Caki2 (cell line): ENCODE data around the gene NDUFS6. TPM values are rescaled to one million over a fixed set of nuclear protein-coding genes. Genes with fewer than 3 reads are reported as not detected.
"Not testable (repeated sequence)": the region's sequence is repeated elsewhere in the genome, so short reads cannot be mapped to it uniquely, and the experiment has no call there.

Source experiments
- DNase-seq: peaks from one replicate; pipeline ENCODE4 v3.0.0-alpha.2; 2015; ENCODE audit warnings: low read depth
- in situ Hi-C: cut with HindIII; loops from 2 replicates; pipeline ENCODE4 v1.10.0; 2016; ENCODE audit warnings: low sequenced_read_pairs, low pct_unique_long_range_greater_than_20kb, mixed read lengths
- total RNA-seq: library from RNA; depleted of rRNA; stranded (reverse); fragments of >200 nt; shearing (Covaris generic); gene quantifications from 2 replicates; pipeline ENCODE4 v1.2.3, GENCODE V29; 2014; ENCODE audit warnings: low replicate concordance

Gene NDUFS6
- total RNA-seq, 1 experiment from 2014 or later, result 48.4 TPM

DNA sequence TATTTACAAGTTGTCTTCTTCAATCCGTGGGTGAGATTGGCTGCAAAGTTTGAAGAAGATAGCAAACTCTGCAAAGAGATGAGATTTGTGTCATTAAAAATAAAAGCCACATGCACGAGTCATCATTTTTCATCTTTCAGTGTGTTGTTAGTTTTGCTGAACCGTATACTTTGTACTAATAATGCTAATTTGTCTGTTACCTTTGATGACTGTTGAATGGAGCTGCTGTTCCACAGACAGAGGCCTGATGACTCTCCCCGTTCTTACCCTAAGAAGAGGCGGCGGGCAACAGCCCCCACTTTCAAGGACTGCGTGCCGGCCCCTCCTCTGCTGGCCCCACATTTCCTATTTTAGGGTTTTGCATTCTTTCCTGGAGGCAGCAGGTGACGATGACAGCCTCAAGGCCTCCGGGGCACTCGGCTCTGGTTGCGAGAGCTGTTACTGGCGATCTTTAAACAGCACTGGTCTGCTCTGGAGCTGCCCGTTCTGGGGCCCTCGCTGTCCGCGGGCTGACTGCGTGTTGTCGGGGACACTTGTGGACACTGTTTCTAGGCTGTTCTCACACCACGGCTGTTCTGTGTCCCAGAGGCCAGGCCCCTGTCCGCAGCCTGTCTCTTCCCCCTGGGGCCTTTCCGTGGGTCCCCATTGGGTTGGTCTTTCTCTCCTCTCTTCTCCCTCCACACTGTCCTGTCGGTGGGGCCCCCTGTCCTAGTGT lies 35.1 kb downstream of the NDUFS6 start:
- in situ Hi-C loops, result no loop called here
- no peak for DNase-seq

DNA sequence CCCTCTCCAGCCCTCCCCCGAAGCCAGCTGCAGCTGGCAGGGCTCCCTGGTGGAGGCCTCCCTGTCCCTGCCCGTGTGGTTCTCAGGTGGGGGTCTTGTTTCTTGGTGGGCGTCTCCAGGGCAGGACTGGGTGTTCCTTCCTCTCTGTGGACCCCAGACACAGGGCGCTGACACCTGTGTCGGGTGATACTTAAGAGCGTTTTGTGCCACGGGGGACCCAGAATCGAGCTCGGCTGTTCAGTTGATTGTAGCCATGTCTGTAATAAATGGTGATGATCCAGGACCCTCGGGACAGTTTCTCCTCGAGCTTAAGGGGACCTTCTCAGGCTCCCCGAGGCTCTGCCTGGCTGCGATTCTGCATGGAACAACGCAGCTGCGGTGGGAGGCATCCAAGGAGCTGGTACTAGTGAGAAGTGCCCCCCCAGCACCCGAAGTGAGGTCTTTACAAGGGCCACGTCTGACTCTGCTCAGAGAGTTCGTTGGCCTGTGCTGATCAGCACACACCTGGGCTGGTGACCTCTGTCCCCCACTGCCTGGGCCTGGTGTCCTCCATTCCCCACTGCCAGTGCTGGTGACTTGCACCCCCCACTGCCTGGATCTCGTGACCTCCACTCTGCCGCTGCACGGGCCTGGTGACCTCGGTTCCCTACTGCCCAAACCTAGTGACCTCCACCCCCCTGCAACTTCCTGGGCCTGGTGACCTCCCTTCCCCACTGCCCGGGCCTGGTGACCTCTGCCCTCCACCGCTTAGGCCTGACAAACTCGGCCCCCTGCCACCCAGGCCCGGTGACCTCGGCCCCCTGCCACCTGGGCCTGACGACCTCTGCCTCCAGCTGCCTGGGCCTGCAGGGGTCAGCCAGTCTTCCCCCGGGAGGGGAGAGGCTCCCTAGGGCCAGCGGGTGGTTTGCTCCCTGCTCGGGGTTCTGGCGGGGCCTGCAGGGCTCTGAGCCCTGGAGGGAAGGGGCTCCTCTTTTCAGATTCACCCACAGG lies 36.0 kb downstream of the NDUFS6 start:
- no peak for DNase-seq
- in situ Hi-C loops, result no loop called here

DNA sequence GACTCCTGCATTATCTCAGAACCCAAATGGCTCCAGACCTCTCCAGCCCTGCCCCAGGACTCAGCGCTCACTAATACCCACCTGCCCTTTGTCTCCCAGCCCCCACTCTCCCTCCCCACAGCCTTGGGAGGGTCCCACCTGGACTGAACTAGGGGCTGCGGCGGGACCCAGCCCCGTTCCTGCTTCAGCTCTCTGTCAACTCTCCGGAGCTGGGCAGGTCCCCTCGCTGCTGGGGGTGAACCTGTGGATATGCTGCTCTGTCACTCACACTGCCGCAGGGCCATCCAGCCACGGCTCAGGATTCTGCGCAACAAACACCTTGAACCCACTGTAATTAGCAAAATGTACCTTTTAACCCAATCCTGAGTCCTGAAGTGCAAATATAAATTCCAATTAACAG lies 36.8 kb downstream of the NDUFS6 start:
- no peak for DNase-seq
- in situ Hi-C loops, result no loop called here

DNA sequence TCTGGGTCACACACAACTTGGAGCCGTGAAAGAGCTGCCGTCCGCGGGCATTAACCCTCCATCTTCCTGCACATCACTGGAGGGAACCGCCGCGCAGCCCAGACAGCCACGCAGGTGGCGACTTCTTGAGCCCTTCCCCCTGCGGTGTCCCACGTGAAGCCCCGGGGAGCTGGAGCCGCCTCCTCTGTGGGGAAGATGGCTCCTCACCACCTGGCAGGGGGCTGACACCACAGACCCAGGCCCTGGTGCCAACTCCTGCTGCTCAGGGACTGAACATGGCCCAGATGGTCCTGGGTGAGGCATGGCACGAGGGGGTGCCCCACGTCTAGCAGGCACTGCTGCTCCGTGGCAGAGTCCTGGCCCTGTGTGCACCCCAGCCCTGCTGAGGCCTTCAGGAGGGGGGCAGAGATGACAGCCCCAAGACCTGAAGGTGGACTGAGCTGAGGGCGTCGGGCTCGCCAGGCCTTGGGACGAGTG lies 38.9 kb downstream of the NDUFS6 start:
- in situ Hi-C loops, result no loop called here

DNA sequence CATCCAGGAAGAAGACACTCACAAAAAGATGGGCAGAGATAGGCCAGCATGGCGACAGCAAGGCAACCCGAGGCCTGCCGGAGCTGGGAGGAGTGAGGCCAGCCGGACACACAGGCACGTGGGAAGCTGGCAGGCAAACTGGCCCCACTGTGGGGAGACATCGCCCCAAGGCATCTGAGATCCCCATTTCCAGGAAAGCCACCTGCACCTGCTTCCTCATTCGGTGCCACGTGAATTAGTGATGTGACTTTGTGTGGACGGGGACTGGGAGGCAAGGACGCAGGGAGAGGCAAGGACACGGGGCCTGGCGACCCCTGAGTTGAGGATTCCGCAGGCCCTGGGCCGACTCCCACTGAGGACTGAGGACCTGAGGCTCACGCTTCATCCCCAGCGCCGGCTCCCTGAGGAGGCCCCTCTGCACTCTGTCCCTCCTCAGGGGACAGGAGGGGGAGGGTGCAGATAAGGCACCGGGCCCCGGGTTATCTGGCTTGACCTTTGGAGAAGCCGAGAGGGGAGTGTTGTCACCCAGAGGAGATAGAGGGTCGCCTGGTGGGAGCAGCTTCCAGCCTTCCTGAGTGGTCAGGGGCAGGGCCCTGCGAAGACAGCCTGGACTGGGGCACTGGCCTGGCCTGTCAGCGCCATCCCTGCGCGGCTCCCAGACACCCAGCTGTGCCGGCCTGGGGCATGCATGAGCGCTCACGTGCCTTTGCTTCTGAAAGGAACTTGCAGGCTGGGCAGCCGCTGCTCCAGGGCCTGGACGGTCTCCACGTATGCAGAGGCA lies 39.7 kb downstream of the NDUFS6 start:
- in situ Hi-C loops, result no loop called here
- DNase-seq, result no peak

More for the DNA sequence above, 38.9 kb downstream of the NDUFS6 start:
- DNase-seq, result no peak

DNA sequence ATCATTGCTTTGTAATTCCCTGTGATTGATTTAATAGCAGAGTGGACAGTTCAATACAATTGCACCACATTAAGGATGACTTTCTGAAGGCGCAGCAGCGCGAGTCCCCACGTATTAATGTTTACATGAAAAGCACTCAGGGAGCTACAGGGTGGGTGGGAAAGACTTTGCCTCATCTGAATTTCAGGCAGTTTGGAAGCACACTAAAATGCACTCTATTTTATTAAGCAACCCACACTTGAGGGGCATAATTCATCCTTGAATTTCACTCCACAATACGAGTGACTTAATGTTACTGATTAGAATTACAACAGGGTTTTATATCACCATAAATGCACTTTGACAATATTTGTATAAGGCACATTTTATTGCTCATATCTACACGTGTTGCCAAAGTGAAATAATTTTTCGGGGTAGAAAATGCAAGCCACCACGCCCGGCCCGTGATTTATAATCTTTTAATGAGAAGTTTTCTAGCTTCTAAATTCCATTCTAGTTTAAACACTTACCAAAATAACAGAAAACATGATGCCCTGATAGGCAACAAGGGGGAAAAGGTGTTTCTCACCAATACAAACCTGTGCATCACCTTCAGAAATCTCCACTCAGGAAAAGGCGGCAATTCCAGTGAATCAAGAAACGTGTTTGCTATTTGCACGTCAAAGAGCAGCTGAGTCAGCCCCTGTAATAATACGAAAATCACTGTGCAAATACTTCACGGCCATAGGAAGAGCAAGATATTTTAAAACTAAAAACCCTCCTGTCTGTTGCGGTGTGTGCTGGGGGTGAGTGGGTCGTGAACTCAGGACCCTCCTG lies 41.0 kb downstream of the NDUFS6 start:
- no peak for DNase-seq
- in situ Hi-C loops, result no loop called here

DNA sequence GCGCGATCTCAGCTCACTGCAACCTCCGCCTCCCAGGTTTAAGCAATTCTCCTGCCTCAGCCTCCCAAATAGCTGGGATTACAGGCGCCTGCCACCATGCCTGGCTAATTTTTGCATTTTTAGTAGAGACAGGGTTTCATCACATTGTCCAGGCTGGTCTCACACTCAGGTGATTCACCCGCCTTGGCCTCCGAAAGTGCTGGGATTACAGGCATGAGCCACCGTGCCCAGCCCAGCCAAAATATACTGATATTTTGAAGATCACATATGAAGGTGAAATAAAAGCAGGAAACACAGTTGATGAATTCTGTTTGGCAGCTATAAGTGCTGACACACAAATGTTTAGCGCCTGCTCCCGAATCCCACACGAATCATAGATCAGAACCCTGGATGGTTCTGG lies 42.6 kb downstream of the NDUFS6 start:
- DNase-seq, in situ Hi-C loops: not testable (repeated sequence)

DNA sequence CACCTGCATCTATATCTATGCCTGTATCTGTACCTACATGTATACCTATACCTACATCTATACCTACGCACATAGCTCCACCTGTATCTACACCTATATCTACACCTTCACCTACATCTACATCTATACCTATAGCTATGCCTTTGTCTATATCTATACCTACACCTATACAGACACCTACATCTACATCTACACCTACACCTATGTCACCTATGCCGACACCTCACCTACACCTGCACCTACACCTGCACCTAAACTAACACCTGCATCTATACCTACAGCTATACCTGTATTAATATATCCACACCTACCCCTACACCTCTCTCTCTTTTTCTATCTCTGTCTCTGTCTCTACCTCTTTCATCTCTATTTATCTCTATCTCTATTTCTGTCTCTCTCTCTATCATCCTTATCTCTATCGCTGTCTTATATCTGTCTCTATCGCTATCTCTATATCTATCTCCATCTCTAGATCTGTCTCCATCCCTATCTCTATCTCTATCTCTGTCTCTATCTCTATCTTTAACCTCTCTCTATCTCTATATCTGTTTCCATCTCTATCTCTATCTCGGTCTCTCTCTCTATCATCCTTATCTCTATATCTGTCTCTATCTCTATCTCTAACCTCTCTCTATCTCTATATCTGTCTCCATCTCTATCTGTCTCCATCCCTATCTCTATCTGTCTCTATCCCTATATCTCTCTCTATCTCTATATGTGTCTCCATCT lies 43.7 kb downstream of the NDUFS6 start:
- in situ Hi-C loops, result no loop called here
- DNase-seq, result no peak

DNA sequence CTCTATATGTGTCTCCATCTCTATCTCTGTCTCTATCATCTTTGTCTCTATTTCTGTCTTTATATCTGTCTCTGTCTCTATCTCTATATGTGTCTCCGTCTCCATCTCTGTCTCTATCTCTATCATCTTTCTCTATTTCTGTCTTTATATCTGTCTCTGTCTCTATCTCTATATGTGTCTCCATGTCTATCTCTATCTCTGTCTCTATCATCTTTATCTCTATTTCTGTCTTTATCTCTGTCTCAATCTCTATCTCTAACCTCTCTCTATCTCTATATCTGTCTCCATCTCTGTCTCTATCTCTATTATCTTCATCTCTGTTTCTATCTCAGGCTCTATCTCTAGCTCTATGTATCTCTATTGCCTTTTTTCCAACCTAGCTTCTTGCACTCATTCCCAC lies 44.5 kb downstream of the NDUFS6 start:
- in situ Hi-C loops, result no loop called here
- no peak for DNase-seq

DNA sequence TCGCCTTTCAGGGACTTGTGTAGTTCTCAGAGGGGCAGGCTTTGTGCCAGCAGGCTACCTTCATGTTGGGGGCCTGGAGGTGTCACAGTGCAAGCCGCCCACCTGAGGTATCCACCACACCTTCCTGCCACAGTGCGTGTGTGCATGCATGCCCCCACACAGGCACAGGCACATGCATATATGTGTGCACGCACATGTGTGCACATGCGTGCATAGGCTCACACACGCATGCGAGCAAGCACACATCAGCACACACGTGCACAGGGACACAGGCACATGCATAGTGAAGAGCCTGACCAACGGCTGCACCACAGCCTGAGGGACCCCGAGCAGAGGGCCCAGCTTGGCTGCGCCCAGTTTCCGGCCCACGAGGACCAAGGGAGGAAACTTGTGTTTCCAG lies 45.4 kb downstream of the NDUFS6 start:
- in situ Hi-C loops, result no loop called here
- DNase-seq, result no peak

DNA sequence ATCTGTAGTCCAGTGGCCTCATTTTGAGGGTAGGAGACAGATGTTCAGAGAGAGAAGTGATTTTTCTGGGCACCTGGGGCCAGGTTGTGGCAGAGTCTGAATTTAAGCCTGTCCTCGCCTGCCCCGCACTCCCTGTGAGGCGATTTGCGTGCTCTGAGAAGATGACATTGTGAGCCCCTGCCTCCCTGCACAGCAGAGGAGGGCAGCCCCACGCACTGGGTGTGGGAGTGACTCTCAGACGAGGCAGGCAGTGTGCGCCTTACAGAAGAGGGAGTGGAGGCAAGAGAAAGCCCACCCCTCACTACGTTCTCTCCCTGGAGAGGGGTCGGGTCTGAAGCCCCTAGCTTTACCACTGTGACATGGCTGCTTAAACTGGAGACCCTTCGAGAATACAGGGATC lies 45.8 kb downstream of the NDUFS6 start:
- in situ Hi-C loops, result no loop called here
- no peak for DNase-seq

DNA sequence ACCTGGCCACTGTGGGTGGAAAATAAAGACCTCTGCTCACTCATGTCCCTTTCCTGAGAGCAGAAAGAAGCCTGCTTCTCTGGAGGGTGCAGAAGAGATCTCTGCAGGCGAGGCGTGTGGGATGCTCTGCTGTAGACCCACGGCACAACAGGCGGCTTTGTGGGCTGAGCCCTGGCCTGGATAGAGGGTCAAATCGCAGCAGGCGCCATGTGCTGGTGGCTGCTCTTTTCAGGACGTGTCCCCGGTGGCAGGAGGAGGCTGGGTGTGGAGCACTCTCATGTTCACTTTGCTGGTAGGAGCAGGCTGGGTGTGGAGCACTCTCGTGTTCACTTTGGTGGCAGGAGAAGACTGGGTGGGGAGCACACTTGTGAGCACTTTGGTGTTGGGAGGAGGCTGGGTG lies 46.4 kb downstream of the NDUFS6 start:
- in situ Hi-C loops, result no loop called here
- no peak for DNase-seq

DNA sequence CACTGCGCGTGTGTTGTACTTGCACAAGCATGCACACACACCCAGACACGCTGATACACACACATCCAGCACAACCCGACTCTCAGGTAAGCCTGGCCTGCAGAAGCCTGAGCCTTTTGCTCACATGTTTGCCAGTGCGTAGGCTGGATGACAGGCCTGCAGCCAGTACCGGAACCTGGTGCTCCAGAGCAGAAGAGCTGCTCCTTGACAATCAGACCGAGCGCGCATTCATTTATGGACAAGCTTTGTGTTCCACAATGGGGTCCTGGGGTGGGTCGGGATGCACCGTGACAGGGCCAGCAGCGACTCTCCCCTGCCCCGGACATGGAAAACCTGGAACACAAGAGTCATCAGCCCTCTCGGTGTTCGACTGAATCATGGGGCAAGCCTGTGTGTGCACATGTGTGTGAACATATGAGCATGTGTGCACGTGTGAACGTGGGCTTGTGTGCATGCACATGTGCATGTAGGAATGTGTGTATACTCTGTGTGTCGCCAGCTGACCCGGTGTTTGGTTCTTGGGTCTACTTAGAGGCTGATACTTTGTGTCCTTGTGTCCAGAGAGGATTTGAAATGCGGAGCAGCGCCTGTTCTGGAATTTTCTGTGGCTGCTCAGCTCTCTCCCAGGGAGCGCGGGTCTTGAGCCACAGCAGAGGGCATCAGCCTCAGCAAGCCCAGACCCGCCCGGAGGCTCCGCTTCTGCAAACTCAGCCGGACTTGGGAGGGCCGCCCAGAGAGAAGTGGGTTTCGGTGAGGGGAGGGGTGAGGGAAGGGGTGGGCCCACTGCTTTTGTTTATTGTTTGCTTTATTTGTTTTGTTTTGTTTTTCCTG lies 49.3 kb downstream of the NDUFS6 start:
- in situ Hi-C loops, result no loop called here
- no peak for DNase-seq

DNA sequence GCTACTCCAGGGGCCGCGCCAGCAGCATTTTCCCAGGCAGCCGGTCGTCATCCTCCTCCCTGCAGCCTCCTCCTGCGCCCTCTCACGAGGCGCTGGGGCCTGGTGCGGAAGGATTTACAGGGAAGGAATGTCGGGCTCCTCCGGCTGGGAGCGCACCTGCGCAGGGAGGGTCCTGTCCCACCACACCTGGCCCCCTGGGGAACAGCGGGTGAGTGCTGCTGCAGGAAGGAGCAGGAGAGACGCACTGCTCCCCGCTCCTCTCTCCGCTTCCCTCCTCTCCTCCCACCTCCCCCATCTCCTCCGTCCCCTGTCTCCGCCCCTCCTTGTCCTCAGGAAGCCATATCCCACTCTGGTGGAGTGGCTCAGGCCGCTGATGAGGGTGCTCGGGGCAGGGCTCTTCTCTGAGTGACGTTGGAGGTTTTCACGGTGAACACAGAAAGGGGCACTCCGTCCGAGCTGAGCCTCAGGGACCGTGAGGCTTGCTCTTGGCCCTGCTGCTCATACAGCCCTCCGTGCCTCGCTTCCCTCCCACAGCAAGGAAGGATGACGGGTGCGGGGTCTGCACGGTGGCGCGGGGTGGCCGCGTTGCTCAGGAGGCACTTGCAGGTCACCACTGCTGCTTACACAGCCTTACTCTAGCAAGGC lies 50.2 kb downstream of the NDUFS6 start:
- in situ Hi-C loops, result no loop called here
- DNase-seq, result no peak

DNA sequence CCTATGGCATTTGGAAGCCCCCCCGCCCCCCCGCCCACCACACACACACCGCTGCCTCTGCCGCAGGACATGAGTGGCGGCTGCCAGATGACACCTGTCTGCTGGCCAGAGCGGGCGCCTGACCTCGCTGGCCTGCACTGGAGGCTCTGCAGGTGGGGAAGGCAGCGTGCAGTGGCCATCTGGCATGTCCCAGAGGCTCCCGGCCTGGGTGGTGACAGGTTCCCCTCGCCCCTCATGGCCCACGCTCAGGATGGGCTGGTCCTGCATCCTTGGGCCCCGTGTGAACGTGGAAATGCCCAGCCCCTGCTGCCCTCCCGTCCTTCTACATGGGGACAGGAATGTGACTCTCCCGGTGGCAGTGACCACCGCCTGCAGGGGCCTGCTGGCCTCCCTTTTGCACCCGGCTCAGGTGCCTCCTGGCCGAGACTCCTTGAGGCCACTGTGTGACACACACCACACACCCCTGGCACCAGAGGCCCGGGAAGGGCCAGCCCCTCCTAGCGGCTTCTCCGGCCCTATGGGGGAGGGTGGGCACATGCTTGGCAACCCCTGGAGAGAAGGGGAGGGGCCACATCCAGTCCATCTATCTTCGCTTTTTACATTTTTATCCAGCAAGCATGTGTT lies 51.2 kb downstream of the NDUFS6 start:
- in situ Hi-C loops, result no loop called here
- no peak for DNase-seq

DNA sequence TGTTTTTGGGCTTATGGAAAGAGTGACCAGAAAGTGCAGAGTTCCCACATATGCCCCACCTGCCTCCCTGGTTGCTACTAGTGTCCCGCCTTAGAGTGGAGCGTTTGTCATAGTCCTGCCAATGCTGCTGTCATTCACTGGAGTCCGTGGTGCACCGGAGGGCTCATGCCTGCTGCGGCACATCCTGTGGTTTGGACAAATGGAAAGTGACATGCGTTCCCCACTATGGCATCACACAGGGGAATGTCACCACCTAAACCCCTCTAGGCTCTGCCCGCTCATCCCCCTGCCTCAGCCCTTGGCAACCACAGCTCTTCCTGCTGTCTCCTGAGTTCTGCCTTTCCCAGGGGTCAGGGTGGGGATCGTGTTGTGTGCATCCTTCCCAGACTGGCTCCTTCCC lies 52.3 kb downstream of the NDUFS6 start:
- no peak for DNase-seq
- in situ Hi-C loops, result no loop called here
